Activated T-cell treated with anti-CD3 and anti-CD28 coated beads for 24 hours (primary cell): ENCODE data around the gene IL6ST.
"Not testable (repeated sequence)": the region's sequence is repeated elsewhere in the genome, so short reads cannot be mapped to it uniquely, and the experiment has no call there.

Experiments
- DNase-seq: peaks from one replicate; pipeline ENCODE4 v3.0.0-alpha.2; 2020; ENCODE audit warnings: low read depth

Gene IL6ST

DNA sequence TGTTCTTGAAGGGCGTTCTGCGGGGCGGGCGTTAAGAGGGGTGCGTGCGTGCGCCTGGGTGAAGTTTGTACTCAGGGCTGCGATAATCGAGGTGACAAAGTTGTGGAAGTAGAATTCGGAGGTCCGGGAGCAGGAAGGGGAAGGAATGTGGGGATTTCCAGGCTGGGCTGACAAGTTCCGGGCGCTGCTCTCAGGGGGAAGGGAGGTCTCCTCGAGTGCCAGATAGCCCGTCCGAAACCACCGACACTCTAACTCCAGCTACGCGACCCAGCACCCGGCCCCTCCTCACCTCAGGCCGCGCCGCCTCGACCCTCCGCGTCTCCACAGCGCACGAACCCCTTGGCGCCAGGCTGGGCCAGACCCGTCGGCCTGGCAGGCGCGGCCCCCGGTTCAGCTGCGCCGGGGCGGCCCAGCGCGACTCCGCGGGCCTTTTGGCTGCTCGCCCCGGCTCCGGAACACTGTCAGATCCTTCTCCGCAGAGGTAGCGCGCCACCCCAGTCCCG lies at the start of gene IL6ST:
Gene IL6ST, minus strand, starts transcription at position 469 of the 503 bp plus-strand sequence. CDS start 18,685 bp downstream, outside the sequence.
- DNase-seq = peak; percentile 34

DNA sequence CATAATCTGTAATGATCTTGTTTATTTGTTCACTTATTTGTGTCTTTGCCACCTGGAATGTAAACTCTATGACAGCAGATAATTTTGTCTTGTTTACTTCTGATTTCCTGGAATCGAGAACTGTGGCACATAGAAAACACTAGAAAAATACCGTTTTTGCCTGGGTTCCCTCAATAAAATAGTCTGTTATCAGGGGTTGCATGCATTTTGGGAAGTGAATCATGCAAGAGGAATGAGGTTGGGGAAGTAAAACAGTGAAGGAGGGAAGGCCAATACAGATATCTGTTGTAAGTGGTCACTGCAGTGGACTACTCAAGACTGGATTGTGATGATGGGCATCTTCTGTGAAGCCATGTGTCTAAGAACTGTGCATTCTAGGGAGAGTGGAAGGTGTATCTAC lies 45.2 kb upstream of the IL6ST start:
- DNase-seq = no peak

DNA sequence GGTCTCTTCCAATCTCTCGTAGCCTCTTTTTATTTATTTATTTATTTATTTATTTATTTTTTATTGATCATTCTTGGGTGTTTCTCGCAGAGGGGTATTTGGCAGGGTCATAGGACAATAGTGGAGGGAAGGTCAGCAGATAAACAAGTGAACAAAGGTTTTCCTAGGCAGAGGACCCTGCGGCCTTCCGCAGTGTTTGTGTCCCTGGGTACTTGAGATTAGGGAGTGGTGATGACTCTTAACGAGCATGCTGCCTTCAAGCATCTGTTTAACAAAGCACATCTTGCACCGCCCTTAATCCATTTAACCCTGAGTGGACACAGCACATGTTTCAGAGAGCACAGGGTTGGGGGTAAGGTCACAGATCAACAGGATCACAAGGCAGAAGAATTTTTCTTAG lies 43.4 kb upstream of the IL6ST start:
- not testable (repeated sequence) for DNase-seq

- no peak for DNase-seq
Measured at GRCh38 chr5:56037531-56038010, 42.8 kb upstream of the IL6ST start.

DNA sequence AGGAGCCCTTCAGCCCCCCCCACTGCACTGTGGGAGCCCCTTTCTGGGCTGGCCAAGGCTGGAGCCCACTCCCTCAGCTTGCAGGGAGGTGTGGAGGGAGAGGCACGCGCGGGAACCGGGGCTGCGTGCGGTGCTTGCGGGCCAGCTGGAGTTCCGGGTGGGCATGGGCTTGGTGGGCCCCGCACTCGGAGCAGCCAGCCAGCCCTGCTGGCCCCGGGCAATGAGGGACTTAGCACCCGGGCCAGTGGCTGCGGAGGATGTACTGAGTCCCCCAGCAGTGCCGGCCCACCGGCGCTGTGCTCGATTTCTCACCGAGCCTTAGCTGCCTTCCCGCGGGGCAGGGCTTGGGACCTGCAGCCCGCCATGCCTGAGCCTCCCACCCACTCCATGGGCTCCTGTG lies 40.6 kb upstream of the IL6ST start:
- not testable (repeated sequence) for DNase-seq

GRCh38 chr5:56029871-56030630 lies 35.3 kb upstream of the IL6ST start:
- DNase-seq = not testable (repeated sequence)

GRCh38 chr5:56029457-56029856 lies 34.7 kb upstream of the IL6ST start:
- no peak for DNase-seq

DNA sequence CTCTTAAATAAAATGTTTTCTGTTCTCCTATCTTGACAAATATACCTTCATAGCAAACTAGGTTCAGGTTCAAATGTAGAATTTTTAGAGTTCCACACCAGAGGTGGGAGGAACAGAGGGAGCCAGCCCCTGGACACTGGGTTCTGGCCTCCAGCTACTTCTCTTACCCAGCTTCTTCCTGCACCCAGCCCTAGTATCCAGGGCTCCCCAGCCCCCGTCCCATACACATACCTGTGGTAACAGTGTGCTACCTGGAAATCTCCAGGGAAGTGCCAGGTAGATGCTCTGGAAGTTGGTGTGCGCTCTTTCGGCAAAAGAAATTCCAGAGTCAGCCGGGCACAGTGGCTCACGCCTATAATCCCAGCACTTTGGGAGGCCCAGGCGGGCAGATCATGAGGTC lies 33.9 kb upstream of the IL6ST start:
- DNase-seq = no peak

- no peak for DNase-seq
Measured at GRCh38 chr5:56026863-56027300, 32.1 kb upstream of the IL6ST start.

GRCh38 chr5:56025151-56025885 lies 30.6 kb upstream of the IL6ST start:
- DNase-seq = no peak

DNA sequence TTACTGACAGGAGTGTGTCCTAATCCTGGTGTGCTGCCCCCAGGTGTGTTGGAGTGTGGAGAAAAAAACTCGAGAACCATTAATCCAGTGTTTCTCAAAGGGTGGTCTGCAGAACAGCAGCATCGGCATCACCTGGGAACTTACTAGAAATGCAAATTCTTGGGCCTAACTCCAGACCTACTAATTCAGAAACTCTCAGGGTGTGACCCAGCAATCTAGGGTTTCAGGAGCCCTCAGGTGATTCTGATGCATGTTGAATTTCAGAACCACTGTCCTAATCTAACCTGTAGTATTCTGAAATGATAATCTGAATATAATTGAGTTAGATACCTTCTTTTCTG lies 30.0 kb upstream of the IL6ST start:
- DNase-seq = no peak

DNA sequence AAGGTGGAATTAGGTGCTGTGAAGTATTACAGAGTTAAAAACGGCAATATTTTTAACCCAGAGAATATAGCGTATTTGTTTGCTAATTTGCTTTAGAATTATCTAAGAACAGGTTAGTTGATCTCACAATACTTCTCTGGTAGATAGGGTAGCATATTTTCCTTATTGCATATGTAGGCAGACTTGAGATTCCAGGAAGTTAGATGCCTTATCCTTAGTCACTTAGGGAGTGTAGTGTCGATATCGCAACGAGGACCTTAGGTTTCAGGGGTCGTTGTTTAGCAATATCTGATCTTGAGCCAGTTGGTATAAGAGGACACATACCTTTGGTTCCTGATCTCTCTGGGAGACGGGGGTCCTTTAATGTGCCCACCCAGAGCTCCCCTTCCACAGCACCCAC lies 28.5 kb upstream of the IL6ST start:
- no peak for DNase-seq

DNA sequence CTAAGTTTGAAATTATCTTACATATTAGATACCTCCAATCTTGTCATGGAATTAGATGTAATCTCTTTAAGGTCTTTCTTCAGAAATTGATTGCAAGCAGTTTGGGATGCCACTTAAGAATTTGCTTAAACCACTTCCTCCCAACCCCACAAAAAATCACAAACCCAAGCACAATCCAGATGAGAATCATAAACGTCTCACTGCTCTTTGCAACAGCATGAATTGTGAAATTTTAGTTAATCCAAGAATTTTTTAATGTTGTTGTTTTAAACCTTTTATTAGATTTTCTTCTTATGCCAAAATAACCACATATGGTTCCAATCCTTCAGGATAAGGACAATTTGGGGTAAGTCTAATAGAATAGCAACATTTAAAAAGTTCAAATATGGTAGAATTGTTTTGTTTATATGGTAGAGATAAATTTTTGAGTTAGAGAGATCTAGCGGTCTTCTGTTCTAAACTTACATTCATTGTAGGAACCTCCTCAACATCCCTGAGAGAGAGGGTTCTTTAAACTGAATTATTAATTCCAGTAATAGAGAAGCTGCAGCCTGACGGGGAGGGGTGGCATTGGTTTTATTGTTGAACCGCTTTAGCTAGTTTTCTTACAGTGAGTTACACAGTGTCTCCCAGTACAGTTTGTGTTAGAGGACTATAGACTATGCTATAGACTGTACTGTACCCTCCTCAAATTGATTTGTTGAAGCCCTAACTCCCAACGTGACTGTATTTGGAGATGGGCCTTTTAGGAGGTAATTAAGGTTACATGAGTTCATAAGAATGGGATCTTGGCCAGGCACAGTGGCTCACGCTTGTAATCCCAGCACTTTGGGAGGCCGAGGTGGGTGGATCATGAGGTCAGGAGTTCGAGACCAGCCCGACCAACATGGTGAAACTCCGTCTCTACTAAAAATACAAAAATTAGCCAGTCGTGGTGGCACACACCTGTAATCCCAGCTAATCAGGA lies 24.8 kb upstream of the IL6ST start:
- DNase-seq = no peak

DNA sequence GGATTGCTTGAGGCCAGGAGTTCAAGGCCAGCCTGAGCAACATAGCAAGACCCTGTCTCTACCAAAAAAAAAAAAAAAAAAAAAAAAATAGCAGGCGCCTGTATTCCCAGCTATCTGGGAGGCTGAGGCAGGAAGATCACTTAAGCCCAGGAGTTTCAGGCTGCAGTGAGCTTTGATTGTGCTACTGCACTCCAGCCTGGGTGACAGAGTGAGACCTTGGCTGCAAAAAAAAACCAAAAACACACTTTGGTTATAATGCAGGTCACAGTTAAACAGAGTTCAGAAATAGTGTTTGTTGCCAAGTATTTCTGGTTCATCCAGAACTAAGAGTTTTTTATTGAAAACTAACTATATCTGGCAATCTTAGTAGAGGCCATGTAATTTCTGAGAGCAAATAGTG lies 24.1 kb upstream of the IL6ST start:
- DNase-seq = no peak

DNA sequence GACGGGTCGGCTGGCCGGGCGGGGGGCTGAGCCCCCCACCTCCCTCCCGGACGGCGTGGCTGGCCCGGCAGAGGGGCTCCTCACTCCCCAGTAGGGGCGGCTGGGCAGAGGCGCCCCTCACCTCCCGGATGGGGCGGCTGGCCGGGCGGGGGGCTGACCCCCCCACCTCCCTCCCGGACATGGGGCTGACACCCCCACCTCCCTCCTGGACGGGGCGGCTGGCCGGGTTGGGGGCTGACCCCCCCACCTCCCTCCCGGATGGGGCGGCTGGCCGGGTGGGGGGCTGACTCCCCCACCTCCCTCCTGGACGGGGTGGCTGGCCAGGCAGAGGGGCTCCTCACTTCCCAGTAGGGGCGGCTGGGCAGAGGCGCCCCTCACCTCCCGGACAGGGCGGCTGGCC lies 19.9 kb upstream of the IL6ST start:
- DNase-seq = not testable (repeated sequence)

- DNase-seq = not testable (repeated sequence)
Measured at GRCh38 chr5:56013939-56014338, 19.2 kb upstream of the IL6ST start.

GRCh38 chr5:56012281-56012963 lies 17.7 kb upstream of the IL6ST start:
- DNase-seq = peak; percentile 18

DNA sequence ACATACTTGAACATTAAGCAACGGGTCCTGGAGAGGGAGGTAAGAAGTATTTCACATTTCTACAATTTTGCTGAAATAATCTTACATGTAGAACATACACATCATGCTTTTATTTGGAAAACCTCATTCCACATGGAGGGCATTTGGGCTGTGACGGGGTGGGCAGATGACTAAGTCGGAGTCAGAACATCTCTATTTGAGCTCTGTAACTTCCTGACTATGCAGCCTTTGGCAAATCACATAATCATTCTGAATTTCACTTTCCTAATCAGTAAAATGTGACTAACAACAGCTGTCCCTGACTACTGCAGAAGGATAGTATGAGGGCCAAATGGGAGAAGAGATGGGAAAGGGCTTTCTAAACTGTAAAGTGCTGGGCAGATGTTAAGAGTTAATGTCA lies 17.1 kb upstream of the IL6ST start:
- DNase-seq = peak; percentile 16

DNA sequence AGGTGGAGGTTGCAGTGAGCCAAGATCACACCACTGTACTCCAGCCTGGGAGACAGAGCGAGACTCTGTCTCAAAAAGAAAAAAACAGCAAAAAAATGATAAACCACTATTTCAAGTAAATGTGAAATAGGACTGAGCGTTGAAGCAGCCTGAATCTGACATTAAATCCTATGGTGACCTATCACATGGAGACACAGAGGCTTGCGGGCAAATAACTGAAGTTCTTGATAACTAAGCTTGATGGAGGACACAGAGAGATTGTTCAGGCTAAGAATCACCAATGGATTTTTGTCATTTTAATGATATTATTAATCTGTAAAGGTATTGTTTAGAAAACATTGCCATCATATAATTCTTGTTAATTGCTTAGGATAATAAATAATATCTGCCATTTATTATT lies 15.7 kb upstream of the IL6ST start:
- DNase-seq = no peak

GRCh38 chr5:56006600-56006999 lies 11.8 kb upstream of the IL6ST start:
- no peak for DNase-seq

DNA sequence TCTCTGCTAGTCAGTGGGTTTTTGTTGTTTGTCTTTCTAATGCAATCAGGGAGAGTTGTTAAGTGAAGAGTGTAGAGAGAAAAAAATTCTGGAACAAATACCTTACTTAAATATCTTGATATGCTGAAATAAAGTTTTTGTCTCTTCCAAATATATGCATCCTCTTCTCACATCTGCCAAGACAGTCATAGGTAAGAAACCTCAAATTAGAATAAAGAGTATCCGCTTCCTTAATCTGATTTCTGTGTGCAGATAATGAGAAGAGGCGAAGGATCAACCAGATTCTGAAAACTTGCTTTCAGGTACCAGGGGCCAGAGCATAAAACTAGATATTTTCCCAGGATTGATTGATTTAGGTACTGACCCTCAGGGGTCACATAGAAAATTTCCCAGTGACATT lies 11.3 kb upstream of the IL6ST start:
- DNase-seq = no peak
